K562 (cell line): Measurements from ENCODE around the gene CCDC137.

Experiments used
- FOXM1 ChIP-seq, 2 experiments: fragments of 450-650 bp in 1 of 2; sonication (generic) in 1 of 2; formaldehyde crosslinking in 1 of 2; IDR thresholded peaks; 2 replicates each; pipeline versions ENCODE4 v1.6.1 to v1.9.0; 2017 to 2022; ENCODE audit warnings: low read depth in 2 of 2, mild to moderate bottlenecking in 2 of 2, missing genetic modification reagents in 1 of 2, moderate library complexity in 1 of 2
- TAF1 ChIP-seq: IDR thresholded peaks from 2 replicates; pipeline ENCODE4 v1.6.1; 2011; ENCODE audit warnings: mild to moderate bottlenecking, low read length, moderate library complexity; ENCODE audit not compliant: insufficient read depth, control insufficient read depth, severe bottlenecking; ENCODE audit errors: extremely low read depth

- TF ChIP-seq FOXM1 (IDR thresholded peaks at IDR 0.05; ENCODE audit: low read depth) (no peak), FOXM1 (CRISPR knock-in tag; IDR thresholded peaks at IDR 0.05; ENCODE audit: low read depth) (no peak), TAF1 (no peak)
Observed at GRCh38 chr17:81705518-81706231, 39.1 kb downstream of the CCDC137 start.
